Tibial nerve (tissue), 4 donors: ENCODE results near the gene SLC35G6. TPM values are rescaled to one million over a fixed set of nuclear protein-coding genes. Genes with fewer than 3 reads are reported as not detected.

Source experiments
- DNase-seq, 2 donors: peaks; one replicate each; pipeline ENCODE4 v3.0.0-alpha.2; 2019; ENCODE audit warnings: low spot score in 2 of 2
- H3K27ac ChIP-seq, 4 donors: fragments of 200-600 bp; sonication (generic) in 3 of 4; one replicate each; pipeline ENCODE4 v1.5.1; 2017 to 2019; ENCODE audit warnings: mild to moderate bottlenecking in 1 of 4
- H3K27me3 ChIP-seq, 2 donors: fragments of 200-600 bp; sonication (generic) in 1 of 2; one replicate each; pipeline versions ENCODE4 v1.5.1 to v1.6.0; 2017 to 2019
- H3K36me3 ChIP-seq, 3 donors: fragments of 200-600 bp; sonication (generic); one replicate each; pipeline ENCODE4 v1.5.1; 2018 to 2019
- H3K4me1 ChIP-seq, 4 donors: fragments of 200-600 bp; sonication (generic) in 3 of 4; one replicate each; pipeline ENCODE4 v1.5.1; 2017 to 2019
- H3K4me3 ChIP-seq, 4 donors: fragments of 200-600 bp; sonication (generic) in 3 of 4; one replicate each; pipeline ENCODE4 v1.5.1; 2017 to 2019; ENCODE audit warnings: mild to moderate bottlenecking in 1 of 4, moderate library complexity in 1 of 4
- H3K9me3 ChIP-seq, 4 donors: fragments of 200-600 bp; sonication (generic) in 3 of 4; one replicate each; pipeline ENCODE4 v1.5.1; 2017 to 2019
- EP300 ChIP-seq, 2 donors: sonication (generic); formaldehyde crosslinking; IDR thresholded peaks; one replicate each; pipeline ENCODE4 v1.6.1; 2017; ENCODE audit warnings: antibody characterized with exemption in 2 of 2, mild to moderate bottlenecking in 1 of 2
- POLR2A ChIP-seq, 2 donors: fragments of 450-650 bp; IDR thresholded peaks; one replicate each; pipeline ENCODE4 v1.6.1; 2017; ENCODE audit warnings: antibody characterized with exemption in 2 of 2, mild to moderate bottlenecking in 2 of 2, moderate library complexity in 2 of 2
- WGBS, 2 donors: methylation state at CpG; one replicate each; pipeline ENCODE4 v1.1.5; 2018; 5-methylcytosine and 5-hydroxymethylcytosine counted together
- total RNA-seq, 4 donors: library from RNA; depleted of rRNA; stranded (reverse); fragments of >200 nt; gene quantifications; one replicate each; pipeline ENCODE4 v1.1.0, GENCODE V29; 2016
- TF ChIP-seq, protein P1 (sequence below), 5 experiments: fragments of 200-600 bp in 3 of 5; fragments of 450-650 bp in 2 of 5; sonication (generic) in 3 of 5; IDR thresholded peaks; one replicate each; pipeline ENCODE4 v1.5.1; 2016 to 2019; ENCODE audit warnings: antibody characterized with exemption in 5 of 5, mild to moderate bottlenecking in 3 of 5, moderate library complexity in 2 of 5

The SLC35G6 gene
- total RNA-seq, 4 donors from 2014 or later = not detected

DNA sequence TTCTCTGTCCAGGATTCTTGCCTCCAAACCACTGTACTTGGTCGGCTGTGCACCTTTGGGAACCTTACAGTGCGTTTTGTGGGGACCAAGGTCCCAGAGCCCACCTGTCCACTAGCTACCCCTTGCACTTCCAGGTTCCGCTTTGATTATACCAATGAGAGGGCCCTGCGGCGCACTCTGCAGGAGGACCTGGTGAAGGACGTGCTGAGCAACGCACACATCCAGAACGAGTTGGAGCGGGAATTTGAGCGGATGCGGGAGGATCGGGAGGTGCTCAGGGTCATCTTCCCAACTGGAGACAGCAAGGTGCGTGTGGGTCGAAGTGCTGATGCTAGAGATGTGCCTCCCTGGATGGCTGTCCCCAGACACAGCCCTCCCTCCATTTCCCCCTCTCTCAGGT lies 21.7 kb downstream of the SLC35G6 start:
- 81 to 85% methylated on average over 14 of the region's 14 CpGs for WGBS, 2 donors
- Histone ChIP-seq H3K27me3 (no peaks in the 10 kb centered on the region), H3K4me3 (no peak overlapping the region), H3K4me1 (no peaks in the 10 kb centered on the region), H3K9me3 (no peaks in the 10 kb centered on the region), H3K27ac (no peak overlapping the region), H3K36me3 (peaks cover 17 to 100% (median 49%) of the 10 kb centered on the region in 3 donors)
- DNase-seq = no peak
- TF ChIP-seq EP300 (IDR thresholded peaks at IDR 0.05) = no peak
- TF ChIP-seq, protein P1, sequence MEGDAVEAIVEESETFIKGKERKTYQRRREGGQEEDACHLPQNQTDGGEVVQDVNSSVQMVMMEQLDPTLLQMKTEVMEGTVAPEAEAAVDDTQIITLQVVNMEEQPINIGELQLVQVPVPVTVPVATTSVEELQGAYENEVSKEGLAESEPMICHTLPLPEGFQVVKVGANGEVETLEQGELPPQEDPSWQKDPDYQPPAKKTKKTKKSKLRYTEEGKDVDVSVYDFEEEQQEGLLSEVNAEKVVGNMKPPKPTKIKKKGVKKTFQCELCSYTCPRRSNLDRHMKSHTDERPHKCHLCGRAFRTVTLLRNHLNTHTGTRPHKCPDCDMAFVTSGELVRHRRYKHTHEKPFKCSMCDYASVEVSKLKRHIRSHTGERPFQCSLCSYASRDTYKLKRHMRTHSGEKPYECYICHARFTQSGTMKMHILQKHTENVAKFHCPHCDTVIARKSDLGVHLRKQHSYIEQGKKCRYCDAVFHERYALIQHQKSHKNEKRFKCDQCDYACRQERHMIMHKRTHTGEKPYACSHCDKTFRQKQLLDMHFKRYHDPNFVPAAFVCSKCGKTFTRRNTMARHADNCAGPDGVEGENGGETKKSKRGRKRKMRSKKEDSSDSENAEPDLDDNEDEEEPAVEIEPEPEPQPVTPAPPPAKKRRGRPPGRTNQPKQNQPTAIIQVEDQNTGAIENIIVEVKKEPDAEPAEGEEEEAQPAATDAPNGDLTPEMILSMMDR (IDR thresholded peaks at IDR 0.05) = no peak
- no peak for TF ChIP-seq POLR2A (IDR thresholded peaks at IDR 0.05)

DNA sequence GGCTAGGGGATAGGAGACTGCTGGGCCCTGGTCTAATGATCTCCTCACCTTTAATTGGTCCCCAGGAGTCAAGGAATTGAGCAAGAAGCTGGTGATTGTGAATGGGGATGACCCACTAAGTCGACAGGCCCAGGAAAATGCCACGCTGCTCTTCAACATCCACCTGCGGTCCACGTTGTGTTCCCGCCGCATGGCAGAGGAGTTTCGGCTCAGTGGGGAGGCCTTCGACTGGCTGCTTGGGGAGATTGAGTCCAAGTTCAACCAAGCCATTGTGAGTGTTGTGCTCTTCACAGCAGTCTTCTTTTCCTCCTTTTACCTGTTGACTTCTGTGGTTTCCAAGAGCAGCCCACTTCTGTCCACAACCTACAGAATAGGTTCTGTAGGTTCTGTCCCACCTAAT lies 22.3 kb downstream of the SLC35G6 start:
- no peak for DNase-seq
- WGBS, 2 donors = 94 to 100% methylated on average over 8 of the region's 8 CpGs
- no peak overlapping the region for H3K4me3 ChIP-seq
- no peaks in the 10 kb centered on the region for H3K4me1 ChIP-seq
- no peaks in the 10 kb centered on the region for H3K9me3 ChIP-seq
- peaks cover 17 to 100% (median 45%) of the 10 kb centered on the region in 3 donors for H3K36me3 ChIP-seq
- TF ChIP-seq EP300 (IDR thresholded peaks at IDR 0.05) (no peak), POLR2A (IDR thresholded peaks at IDR 0.05) (no peak)
- TF ChIP-seq, protein P1 (IDR thresholded peaks at IDR 0.05) = no peak
- H3K27ac ChIP-seq = no peak overlapping the region
- no peaks in the 10 kb centered on the region for H3K27me3 ChIP-seq

- 74 to 92% methylated on average over 11 of the region's 11 CpGs for WGBS, 2 donors
- DNase-seq = no peak
- no peaks in the 10 kb centered on the region for H3K27me3 ChIP-seq
- TF ChIP-seq, protein P1 (IDR thresholded peaks at IDR 0.05) = no peak
- no peak for TF ChIP-seq EP300 (IDR thresholded peaks at IDR 0.05)
- no peak for TF ChIP-seq POLR2A (IDR thresholded peaks at IDR 0.05)
- no peak overlapping the region for H3K4me3 ChIP-seq
- H3K27ac ChIP-seq = no peak overlapping the region
- H3K36me3 ChIP-seq = peaks cover 6 to 100% (median 34%) of the 10 kb centered on the region in 3 donors
- H3K9me3 ChIP-seq = no peaks in the 10 kb centered on the region
- no peaks in the 10 kb centered on the region for H3K4me1 ChIP-seq
Observed at GRCh38 chr17:7508145-7508544, 26.9 kb downstream of the SLC35G6 start.

- DNase-seq = no peak
Observed at GRCh38 chr17:7508846-7509245, 27.6 kb downstream of the SLC35G6 start.

GRCh38 chr17:7509937-7510336 lies 28.7 kb downstream of the SLC35G6 start:
- Histone ChIP-seq H3K9me3 (no peaks in the 10 kb centered on the region), H3K27me3 (no peaks in the 10 kb centered on the region), H3K27ac (no peak overlapping the region), H3K4me3 (no peak overlapping the region), H3K4me1 (peaks cover 0 to 6% (median 0%) of the 10 kb centered on the region in 4 donors), H3K36me3 (peaks cover 5 to 97% (median 27%) of the 10 kb centered on the region in 3 donors)
- WGBS, 2 donors = 87 to 89% methylated on average over 5 of the region's 5 CpGs
- no peak for TF ChIP-seq EP300 (IDR thresholded peaks at IDR 0.05)
- TF ChIP-seq, protein P1 (IDR thresholded peaks at IDR 0.05) = no peak
- no peak for TF ChIP-seq POLR2A (IDR thresholded peaks at IDR 0.05)
- no peak for DNase-seq

More at GRCh38 chr17:7508846-7509245, 27.6 kb downstream of the SLC35G6 start:
- WGBS, 2 donors = 82 to 88% methylated on average over 9 of the region's 9 CpGs
- no peaks in the 10 kb centered on the region for H3K4me1 ChIP-seq
- no peak overlapping the region for H3K27ac ChIP-seq
- H3K36me3 ChIP-seq = peaks cover 2 to 100% (median 27%) of the 10 kb centered on the region in 3 donors
- H3K4me3 ChIP-seq = no peak overlapping the region
- no peak for TF ChIP-seq POLR2A (IDR thresholded peaks at IDR 0.05)
- TF ChIP-seq, protein P1 (IDR thresholded peaks at IDR 0.05) = no peak
- no peak for TF ChIP-seq EP300 (IDR thresholded peaks at IDR 0.05)
- no peaks in the 10 kb centered on the region for H3K27me3 ChIP-seq
- H3K9me3 ChIP-seq = no peaks in the 10 kb centered on the region
